T-helper 2 cell treated with Interferon-gamma antibody and Interleukin-4, amounts not matched to agents 100 ng/mL and 5 ng/mL, for 36 hours (primary cell): Measurements from ENCODE around the gene GAL3ST2. TPM values are rescaled to one million over a fixed set of nuclear protein-coding genes. Genes with fewer than 3 reads are reported as not detected.
"Not testable (repeated sequence)": the region's sequence is repeated elsewhere in the genome, so short reads cannot be mapped to it uniquely, and the experiment has no call there.

Source experiments
- intact Hi-C: fragments of 100-400 bp; cut with micrococcal nuclease; formaldehyde crosslinking; loops from one replicate; pipeline ENCODE4 v1.15.1; 2023
- total RNA-seq: library from RNA; stranded (reverse); gene quantifications from 2 replicates; pipeline ENCODE4 v1.2.3, GENCODE V29; 2022

Gene GAL3ST2
- total RNA-seq = 0.23 and 0.61 TPM in 2 replicates

- intact Hi-C loops = no loop called here
These were observed at the start of gene GAL3ST2 for GRCh38 chr2:241776336-241777169. Gene GAL3ST2 (plus strand): TSS chr2:241776822. CDS start chr2:241776956, 134 bp downstream.

- intact Hi-C loops = no loop called here
These were observed 48.6 kb upstream of the GAL3ST2 start for GRCh38 chr2:241728000-241728399.

- intact Hi-C loops = no loop called here
These were observed 48.0 kb upstream of the GAL3ST2 start for GRCh38 chr2:241728627-241729026.

- intact Hi-C loops = loop anchor here (5.0 to 10.0 kb wide), 2 partner anchors 95 to 898 kb away; partner anchors contain the start of genes ATG4B and THAP4
These were observed 46.8 kb upstream of the GAL3ST2 start for GRCh38 chr2:241729868-241730267.

GRCh38 chr2:241730671-241731293 is 45.8 kb upstream of the GAL3ST2 start:
- intact Hi-C loops = loop anchor here (5.0 to 10.0 kb wide), 2 partner anchors 96 to 898 kb away; partner anchors contain the start of genes ATG4B and THAP4

- intact Hi-C loops = loop anchor here (5.0 to 10.0 kb wide), 2 partner anchors 98 to 900 kb away; partner anchors contain the start of genes ATG4B and THAP4
These were observed 44.0 kb upstream of the GAL3ST2 start for GRCh38 chr2:241732513-241733186.

- intact Hi-C loops = loop anchor here (1.0 to 10.0 kb wide), 6 partner anchors 31 to 901 kb away; partner anchors contain the start of genes ATG4B, HDLBP, ING5 and SEPTIN2
These were observed 43.0 kb upstream of the GAL3ST2 start for GRCh38 chr2:241733391-241734207.

- intact Hi-C loops = loop anchor here (1.0 to 10.0 kb wide), 6 partner anchors 32 to 902 kb away; partner anchors contain the start of genes ATG4B, HDLBP, ING5 and SEPTIN2
These were observed 42.5 kb upstream of the GAL3ST2 start for GRCh38 chr2:241734208-241734466.

GRCh38 chr2:241734467-241735208 is 42.0 kb upstream of the GAL3ST2 start, which contains the start of gene D2HGDH:
Gene D2HGDH (plus strand): TSS chr2:241734630. CDS start chr2:241735225, 595 bp downstream.
- intact Hi-C loops = loop anchor here (1.0 to 10.0 kb wide), 6 partner anchors 32 to 902 kb away; partner anchors contain the start of genes ATG4B, HDLBP, ING5 and SEPTIN2

GRCh38 chr2:241736111-241736510 is 40.5 kb upstream of the GAL3ST2 start:
- intact Hi-C loops = loop anchor here (10.0 kb wide), 1 partner anchor 101 kb away; the partner anchor contains the start of genes ATG4B and THAP4

- intact Hi-C loops = loop anchor here (10.0 kb wide), 1 partner anchor 103 kb away; the partner anchor contains the start of genes ATG4B and THAP4
These were observed 38.5 kb upstream of the GAL3ST2 start for GRCh38 chr2:241738040-241738686.

- intact Hi-C loops = loop anchor here (10.0 kb wide), 1 partner anchor 104 kb away; the partner anchor contains the start of genes ATG4B and THAP4
These were observed 37.4 kb upstream of the GAL3ST2 start for GRCh38 chr2:241739177-241739576.

GRCh38 chr2:241739651-241740050 is 37.0 kb upstream of the GAL3ST2 start:
- intact Hi-C loops = loop anchor here (2.0 to 10.0 kb wide), 2 partner anchors 19 to 105 kb away; partner anchors contain the start of genes ATG4B and THAP4

GRCh38 chr2:241741016-241741415 is 35.6 kb upstream of the GAL3ST2 start:
- intact Hi-C loops = loop anchor here (2.0 kb wide), 1 partner anchor 18 kb away; no protein-coding TSS in a partner anchor

- intact Hi-C loops = no loop called here
These were observed 34.2 kb upstream of the GAL3ST2 start for GRCh38 chr2:241742320-241742939.

- intact Hi-C loops = not testable (repeated sequence)
These were observed 33.6 kb upstream of the GAL3ST2 start for GRCh38 chr2:241743008-241743407.

GRCh38 chr2:241743620-241744019 is 33.0 kb upstream of the GAL3ST2 start:
- intact Hi-C loops = no loop called here

GRCh38 chr2:241744028-241744754 is 32.4 kb upstream of the GAL3ST2 start:
- intact Hi-C loops = no loop called here
